Breast epithelium (tissue), 4 donors: ENCODE results near the gene FAM20B. TPM values are rescaled to one million over a fixed set of nuclear protein-coding genes. Genes with fewer than 3 reads are reported as not detected.

Experiments
- DNase-seq, 2 donors: peaks; one replicate each; pipeline ENCODE4 v3.0.0-alpha.2; 2019; ENCODE audit warnings: low spot score in 2 of 2
- H3K27ac ChIP-seq, 2 donors: fragments of 200-600 bp; sonication (generic) in 1 of 2; one replicate each; pipeline ENCODE4 v1.5.1; 2016 to 2019; ENCODE audit warnings: mild to moderate bottlenecking in 1 of 2
- H3K27me3 ChIP-seq, 2 donors: fragments of 200-600 bp; sonication (generic) in 1 of 2; one replicate each; pipeline versions ENCODE4 v1.5.1 to v1.6.0; 2017 to 2019; ENCODE audit warnings: control low read depth in 1 of 2, mild to moderate bottlenecking in 1 of 2
- H3K36me3 ChIP-seq: fragments of 200-600 bp; one replicate; pipeline ENCODE4 v1.5.1; 2019
- H3K4me1 ChIP-seq, 2 donors: fragments of 200-600 bp; sonication (generic); one replicate each; pipeline ENCODE4 v1.5.1; 2016 to 2019; ENCODE audit warnings: control low read depth in 1 of 2
- H3K4me3 ChIP-seq, 3 donors: fragments of 200-600 bp; sonication (generic); 1 replicate in 2 of 3; 2 replicates in 1 of 3; pipeline ENCODE4 v1.5.1; 2016 to 2019; ENCODE audit warnings: mild to moderate bottlenecking in 3 of 3, moderate library complexity in 2 of 3
- H3K9me3 ChIP-seq, 2 donors: fragments of 200-600 bp; sonication (generic) in 1 of 2; one replicate each; pipeline ENCODE4 v1.5.1; 2016 to 2019; ENCODE audit warnings: control low read depth in 1 of 2
- POLR2A ChIP-seq: fragments of 450-650 bp; IDR thresholded peaks from one replicate; pipeline ENCODE4 v1.6.1; 2016; ENCODE audit warnings: antibody characterized with exemption, mild to moderate bottlenecking, moderate library complexity
- POLR2AphosphoS5 ChIP-seq, 3 donors: sonication (generic); formaldehyde crosslinking; IDR thresholded peaks; one replicate each; pipeline ENCODE4 v1.6.1; 2017; ENCODE audit warnings: antibody characterized with exemption in 3 of 3
- intact Hi-C: fragments of 100-400 bp; cut with DNase I; formaldehyde crosslinking; loops from one replicate; pipeline ENCODE4 v1.15.1; 2023; ENCODE audit warnings: low total_unique reads
- total RNA-seq, 3 donors: library from RNA; depleted of rRNA; stranded (reverse); fragments of >200 nt; gene quantifications; one replicate each; pipeline ENCODE4 v1.1.0, GENCODE V29; 2016
- TF ChIP-seq, protein P1 (sequence below), 3 donors: fragments of 450-650 bp; IDR thresholded peaks; one replicate each; pipeline ENCODE4 v1.5.1; 2016 to 2017; ENCODE audit warnings: antibody characterized with exemption in 3 of 3, mild to moderate bottlenecking in 3 of 3, moderate library complexity in 3 of 3

The FAM20B gene
- total RNA-seq, 3 donors from 2014 or later = 24.3 to 28.8 (median 28.0) TPM

DNA sequence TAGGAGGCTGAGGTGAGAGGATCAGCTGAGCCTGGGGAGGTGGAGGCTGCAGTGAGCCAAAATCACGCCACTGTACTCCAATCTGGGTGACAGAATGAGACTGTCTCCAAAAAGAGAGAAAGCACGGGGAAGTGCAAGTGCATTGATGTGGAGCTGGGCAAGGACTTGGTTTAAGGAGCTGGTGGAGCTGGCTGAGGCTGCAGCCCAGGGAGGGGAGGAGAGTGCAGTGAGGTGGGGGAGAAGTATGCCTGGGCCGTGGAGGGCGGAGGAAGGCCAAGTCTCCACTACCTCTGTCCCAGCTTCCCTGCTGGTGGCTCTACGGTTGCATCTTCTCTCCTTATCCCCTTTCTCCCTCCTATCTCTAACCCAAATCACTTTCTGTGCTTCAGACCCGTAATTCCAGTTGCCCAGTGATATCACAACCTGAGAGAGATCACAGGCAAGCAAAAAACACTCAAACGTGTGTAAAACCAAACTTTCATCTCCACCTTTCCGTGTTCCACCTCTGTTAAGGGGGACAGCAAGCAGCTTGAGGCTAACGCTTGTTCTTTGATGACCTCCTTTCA lies 67.3 kb downstream of the FAM20B start:
- intact Hi-C loops = no loop called here
- Histone ChIP-seq H3K36me3 (no peaks in the 10 kb centered on the region), H3K9me3 (no peaks in the 10 kb centered on the region), H3K27me3 (no peaks in the 10 kb centered on the region), H3K4me1 (no peaks in the 10 kb centered on the region), H3K27ac (no peak overlapping the region), H3K4me3 (no peak overlapping the region)
- no peak for DNase-seq
- TF ChIP-seq, protein P1, sequence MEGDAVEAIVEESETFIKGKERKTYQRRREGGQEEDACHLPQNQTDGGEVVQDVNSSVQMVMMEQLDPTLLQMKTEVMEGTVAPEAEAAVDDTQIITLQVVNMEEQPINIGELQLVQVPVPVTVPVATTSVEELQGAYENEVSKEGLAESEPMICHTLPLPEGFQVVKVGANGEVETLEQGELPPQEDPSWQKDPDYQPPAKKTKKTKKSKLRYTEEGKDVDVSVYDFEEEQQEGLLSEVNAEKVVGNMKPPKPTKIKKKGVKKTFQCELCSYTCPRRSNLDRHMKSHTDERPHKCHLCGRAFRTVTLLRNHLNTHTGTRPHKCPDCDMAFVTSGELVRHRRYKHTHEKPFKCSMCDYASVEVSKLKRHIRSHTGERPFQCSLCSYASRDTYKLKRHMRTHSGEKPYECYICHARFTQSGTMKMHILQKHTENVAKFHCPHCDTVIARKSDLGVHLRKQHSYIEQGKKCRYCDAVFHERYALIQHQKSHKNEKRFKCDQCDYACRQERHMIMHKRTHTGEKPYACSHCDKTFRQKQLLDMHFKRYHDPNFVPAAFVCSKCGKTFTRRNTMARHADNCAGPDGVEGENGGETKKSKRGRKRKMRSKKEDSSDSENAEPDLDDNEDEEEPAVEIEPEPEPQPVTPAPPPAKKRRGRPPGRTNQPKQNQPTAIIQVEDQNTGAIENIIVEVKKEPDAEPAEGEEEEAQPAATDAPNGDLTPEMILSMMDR (IDR thresholded peaks at IDR 0.05) = no peak
- no peak for TF ChIP-seq POLR2A
- no peak for TF ChIP-seq POLR2AphosphoS5 (IDR thresholded peaks at IDR 0.05)

DNA sequence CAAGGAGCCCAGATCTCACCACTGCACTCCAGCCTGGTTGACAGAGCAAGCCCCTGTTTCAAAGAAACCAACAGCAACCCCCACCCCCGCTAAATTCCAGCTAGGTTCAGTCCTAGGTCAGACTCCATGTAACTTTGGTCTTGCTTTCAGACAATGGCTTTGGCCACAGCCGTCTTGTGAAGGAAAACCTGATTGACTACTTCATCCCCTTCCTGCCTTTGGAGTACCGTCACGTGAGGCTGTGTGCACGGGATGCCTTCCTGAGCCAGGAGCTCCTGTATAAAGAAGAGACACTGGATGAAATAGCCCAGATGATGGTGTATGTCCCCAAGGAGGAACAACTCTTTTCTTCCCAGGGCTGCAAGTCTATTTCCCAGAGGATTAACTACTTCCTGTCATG lies 69.1 kb downstream of the FAM20B start:
- Histone ChIP-seq H3K4me3 (no peak overlapping the region), H3K27me3 (no peaks in the 10 kb centered on the region), H3K36me3 (no peaks in the 10 kb centered on the region), H3K9me3 (no peaks in the 10 kb centered on the region), H3K4me1 (no peaks in the 10 kb centered on the region), H3K27ac (peak overlapping the region; percentile 40 to 52)
- intact Hi-C loops = no loop called here
- TF ChIP-seq POLR2AphosphoS5 (IDR thresholded peaks at IDR 0.05) (no peak), POLR2A (no peak)
- TF ChIP-seq, protein P1 (IDR thresholded peaks at IDR 0.05) = no peak
- peak; percentile 51 to 67 for DNase-seq

DNA sequence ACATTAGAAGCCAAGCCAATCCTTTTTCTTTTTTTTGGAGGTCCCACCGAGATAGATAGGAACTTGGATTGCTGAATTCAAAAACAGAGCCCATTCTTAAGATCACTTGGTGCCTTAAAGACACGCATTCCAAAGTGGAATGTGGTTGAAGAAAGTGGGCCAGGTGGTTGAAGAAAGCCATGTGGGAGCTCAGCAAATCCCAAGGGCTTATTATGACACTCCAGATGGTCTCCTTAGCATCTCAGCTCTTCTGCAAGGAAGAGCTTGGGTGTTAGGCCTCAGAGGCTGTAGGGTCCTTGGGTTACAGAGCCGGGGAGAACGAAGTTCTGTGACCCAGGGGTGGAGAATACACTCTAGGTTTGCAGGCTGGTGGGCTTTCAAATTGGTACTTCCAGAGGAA lies 69.7 kb downstream of the FAM20B start:
- no peak for DNase-seq
- TF ChIP-seq POLR2AphosphoS5 (IDR thresholded peaks at IDR 0.05) (no peak), POLR2A (no peak)
- TF ChIP-seq, protein P1 (IDR thresholded peaks at IDR 0.05) = no peak
- Histone ChIP-seq H3K4me1 (no peaks in the 10 kb centered on the region), H3K27ac (peak overlapping the region; percentile 40 to 52), H3K36me3 (no peaks in the 10 kb centered on the region), H3K27me3 (no peaks in the 10 kb centered on the region), H3K4me3 (no peak overlapping the region), H3K9me3 (no peaks in the 10 kb centered on the region)
- intact Hi-C loops = no loop called here

DNA sequence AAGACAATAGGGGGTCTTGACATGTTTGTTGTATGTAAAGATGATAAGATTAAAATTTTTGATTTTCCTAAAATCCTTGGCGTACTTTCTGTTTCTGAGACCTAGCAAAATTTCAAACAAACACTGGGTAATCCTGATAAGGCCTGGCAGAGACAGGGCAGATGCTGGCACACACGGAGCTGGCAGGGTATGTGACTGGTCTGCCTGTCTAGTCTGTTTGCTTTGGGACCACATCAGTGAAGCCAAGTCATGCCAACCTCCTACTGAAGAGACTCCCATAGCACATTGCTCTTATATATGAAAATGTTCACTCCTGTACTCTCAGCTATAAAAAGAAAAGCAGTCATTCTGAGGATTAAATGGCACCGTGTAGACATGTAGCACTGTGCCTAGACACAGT lies 70.2 kb downstream of the FAM20B start:
- Histone ChIP-seq H3K27ac (no peak overlapping the region), H3K36me3 (no peaks in the 10 kb centered on the region), H3K27me3 (no peaks in the 10 kb centered on the region), H3K9me3 (no peaks in the 10 kb centered on the region), H3K4me1 (no peaks in the 10 kb centered on the region), H3K4me3 (no peak overlapping the region)
- TF ChIP-seq POLR2AphosphoS5 (IDR thresholded peaks at IDR 0.05) (no peak), POLR2A (no peak)
- TF ChIP-seq, protein P1 (IDR thresholded peaks at IDR 0.05) = no peak
- no peak for DNase-seq
- intact Hi-C loops = no loop called here

DNA sequence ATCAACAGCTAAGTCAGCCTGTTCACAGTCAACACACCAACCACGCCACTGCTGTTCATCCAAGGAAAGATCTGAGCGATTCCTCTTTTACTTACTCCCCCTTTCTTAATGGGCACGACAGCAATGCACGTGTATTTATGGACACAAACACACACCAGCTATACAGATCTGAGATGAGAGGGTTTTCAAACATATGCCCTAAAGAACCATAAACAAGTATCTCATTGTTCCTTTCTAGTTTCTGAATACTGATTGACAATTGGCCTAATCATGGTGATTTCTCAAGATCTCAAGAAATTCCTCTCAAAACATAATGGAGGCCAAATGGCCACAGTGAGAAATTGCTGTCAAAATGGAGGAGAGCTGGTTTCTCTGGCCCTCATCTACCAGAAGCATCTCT lies 74.2 kb downstream of the FAM20B start:
- Histone ChIP-seq H3K9me3 (no peaks in the 10 kb centered on the region), H3K27ac (no peak overlapping the region), H3K27me3 (no peaks in the 10 kb centered on the region), H3K4me3 (no peak overlapping the region), H3K4me1 (no peaks in the 10 kb centered on the region), H3K36me3 (no peaks in the 10 kb centered on the region)
- no peak for DNase-seq
- intact Hi-C loops = no loop called here
- no peak for TF ChIP-seq POLR2AphosphoS5 (IDR thresholded peaks at IDR 0.05)
- TF ChIP-seq POLR2A = no peak
- TF ChIP-seq, protein P1 (IDR thresholded peaks at IDR 0.05) = no peak
